ENCODE measurements around the gene DNAJC13. TPM values are rescaled to one million over a fixed set of nuclear protein-coding genes. Genes with fewer than 3 reads are reported as not detected.
A peak's percentile ranks its signal among the peaks of the same experiment; 100 is the strongest.
"Not testable (repeated sequence)": the region's sequence is repeated elsewhere in the genome, so short reads cannot be mapped to it uniquely, and the experiment has no call there.

Gene DNAJC13
- total and polyA plus RNA-seq, 12 donors, result 6.3 to 40.5 (median 30.8) TPM

- 46 to 67% methylated on average over 3 of the region's 3 CpGs for WGBS, 2 donors
- Histone ChIP-seq H3K27ac (peak overlapping the region in 7 of 10 donors; percentile 28 to 66 (median 46)), H3K36me3 (no peaks in the 10 kb centered on the region), H3K27me3 (no peaks in the 10 kb centered on the region), H3K9me3 (no peaks in the 10 kb centered on the region), H3K4me3 (no peak overlapping the region), H3K4me1 (peaks cover 0 to 54% (median 29%) of the 10 kb centered on the region in 9 donors)
- intact Hi-C loops (cut with DNase I), result no loop called here
- ATAC-seq (peak in 6 of 8 donors; percentile 38 to 63 (median 52)), DNase-seq (peak in 1 of 2 donors; percentile 29)
- TF ChIP-seq CTCF (IDR thresholded peaks at IDR 0.05), result no peak
These were observed 133.4 kb downstream of the DNAJC13 start for GRCh38 chr3:132550579-132551305.

GRCh38 chr3:132553826-132554225, 136.5 kb downstream of the DNAJC13 start:
- intact Hi-C loops (cut with DNase I), result no loop called here
- no peaks in the 10 kb centered on the region for H3K9me3 ChIP-seq
- H3K4me3 ChIP-seq, result no peak overlapping the region
- DNase-seq, result peak in 1 of 2 donors; percentile 44
- WGBS, 2 donors, result 54 to 57% methylated on average over 6 of the region's 6 CpGs
- H3K27me3 ChIP-seq, result no peaks in the 10 kb centered on the region
- peak overlapping the region in 6 of 10 donors; percentile 13 to 63 (median 44) for H3K27ac ChIP-seq
- peaks cover 0 to 70% (median 27%) of the 10 kb centered on the region in 9 donors for H3K4me1 ChIP-seq
- ATAC-seq, result peak in 6 of 8 donors; percentile 19 to 54 (median 42)
- peaks cover 0 to 14% (median 0%) of the 10 kb centered on the region in 9 donors for H3K36me3 ChIP-seq
- TF ChIP-seq CTCF (IDR thresholded peaks at IDR 0.05), result no peak

- no peak overlapping the region for H3K4me3 ChIP-seq
- TF ChIP-seq CTCF (IDR thresholded peaks at IDR 0.05), result no peak
- intact Hi-C loops (cut with DNase I), result no loop called here
- peaks cover 0 to 20% (median 4%) of the 10 kb centered on the region in 9 donors for H3K36me3 ChIP-seq
- 63% methylated on average over 8 of the region's 8 CpGs for WGBS, 2 donors
- peaks cover 0 to 70% (median 25%) of the 10 kb centered on the region in 9 donors for H3K4me1 ChIP-seq
- ATAC-seq (no peak), DNase-seq (no peak)
- H3K27ac ChIP-seq, result peak overlapping the region in 5 of 10 donors; percentile 32 to 63 (median 52)
- no peaks in the 10 kb centered on the region for H3K27me3 ChIP-seq
- no peaks in the 10 kb centered on the region for H3K9me3 ChIP-seq
These were observed 137.1 kb downstream of the DNAJC13 start for GRCh38 chr3:132554437-132554836.

- H3K36me3 ChIP-seq, result peaks cover 0 to 27% (median 4%) of the 10 kb centered on the region in 9 donors
- no peaks in the 10 kb centered on the region for H3K27me3 ChIP-seq
- H3K9me3 ChIP-seq, result no peaks in the 10 kb centered on the region
- peaks cover 0 to 61% (median 19%) of the 10 kb centered on the region in 9 donors for H3K4me1 ChIP-seq
- no peak for ATAC-seq
- TF ChIP-seq CTCF (IDR thresholded peaks at IDR 0.05), result no peak
- 74 to 76% methylated on average over 5 of the region's 5 CpGs for WGBS, 2 donors
- intact Hi-C loops (cut with DNase I), result no loop called here
- peak overlapping the region in 4 of 10 donors; percentile 14 to 67 (median 54) for H3K27ac ChIP-seq
- DNase-seq, result no peak
- no peak overlapping the region for H3K4me3 ChIP-seq
These were observed 138.2 kb downstream of the DNAJC13 start for GRCh38 chr3:132555306-132556035.

GRCh38 chr3:132556036-132556386, 138.7 kb downstream of the DNAJC13 start:
- WGBS, 2 donors, result 81% methylated on average over 3 of the region's 3 CpGs
- intact Hi-C loops (cut with DNase I); DNase-seq; H3K9me3 ChIP-seq; H3K27me3 ChIP-seq; H3K4me3 ChIP-seq; ATAC-seq: not testable (repeated sequence)
- H3K4me1 ChIP-seq, result peaks cover 0 to 55% (median 18%) of the 10 kb centered on the region in 9 donors
- peaks cover 0 to 33% (median 4%) of the 10 kb centered on the region in 9 donors for H3K36me3 ChIP-seq
- peak overlapping the region in 6 of 10 donors; percentile 37 to 67 (median 52) for H3K27ac ChIP-seq

Measured in heart right ventricle (tissue), 16 donors.